MM.1S (cell line): Measurements from ENCODE around the gene ASH1L.
"Not testable (repeated sequence)": the region's sequence is repeated elsewhere in the genome, so short reads cannot be mapped to it uniquely, and the experiment has no call there.

Experiments used
- DNase-seq: peaks from one replicate; pipeline ENCODE4 v3.0.0-alpha.2; 2015
- H2AFZ ChIP-seq: fragments of 300-600 bp; sonication (generic); 2 replicates; pipeline ENCODE4 v1.6.0; 2016; ENCODE audit warnings: antibody characterized with exemption, low read length
- H3F3A ChIP-seq: fragments of 300-600 bp; sonication (generic); 2 replicates; pipeline ENCODE4 v1.6.1; 2016; ENCODE audit warnings: mild to moderate bottlenecking, antibody characterized with exemption, low read length, moderate library complexity, mixed read lengths; ENCODE audit not compliant: insufficient read depth
- H3K27ac ChIP-seq: fragments of 300-600 bp; sonication (generic); 2 replicates; pipeline ENCODE4 v1.5.1; 2016; ENCODE audit warnings: mild to moderate bottlenecking, low read length
- H3K27me3 ChIP-seq: fragments of 300-600 bp; sonication (generic); replicated peaks from 2 replicates; pipeline ENCODE4 v1.6.0; 2016; ENCODE audit warnings: low read length; ENCODE audit not compliant: insufficient read depth
- H3K36me3 ChIP-seq: fragments of 300-600 bp; sonication (generic); replicated peaks from 2 replicates; pipeline ENCODE4 v1.6.1; 2016; ENCODE audit warnings: mild to moderate bottlenecking, low read length, mixed read lengths; ENCODE audit not compliant: insufficient read depth
- H3K4me1 ChIP-seq: fragments of 300-600 bp; sonication (generic); 2 replicates; pipeline ENCODE4 v1.6.1; 2016; ENCODE audit warnings: low read length, mixed read lengths
- H3K4me2 ChIP-seq: fragments of 300-600 bp; sonication (generic); 2 replicates; pipeline ENCODE4 v1.6.0; 2016; ENCODE audit warnings: low read depth, low read length
- H3K4me3 ChIP-seq: fragments of 300-600 bp; sonication (generic); 2 replicates; pipeline ENCODE4 v1.5.1; 2016; ENCODE audit warnings: low read length, mixed read lengths
- H3K79me2 ChIP-seq: fragments of 300-600 bp; sonication (generic); 2 replicates; pipeline ENCODE4 v1.6.1; 2016; ENCODE audit warnings: mixed run types, low read length, mixed read lengths
- H3K9ac ChIP-seq: fragments of 300-600 bp; sonication (generic); 2 replicates; pipeline ENCODE4 v1.6.1; 2016; ENCODE audit warnings: low read length, mixed read lengths
- H3K9me2 ChIP-seq: fragments of 300-600 bp; sonication (generic); replicated peaks from 2 replicates; pipeline ENCODE4 v1.6.1; 2016; ENCODE audit warnings: mild to moderate bottlenecking, low read length, mixed read lengths; ENCODE audit not compliant: insufficient read depth
- H3K9me3 ChIP-seq: fragments of 300-600 bp; sonication (generic); replicated peaks from 2 replicates; pipeline ENCODE4 v1.6.1; 2016; ENCODE audit warnings: mild to moderate bottlenecking, low read length, mixed read lengths; ENCODE audit not compliant: insufficient read depth
- H4K20me1 ChIP-seq: fragments of 300-600 bp; sonication (generic); 2 replicates; pipeline ENCODE4 v1.6.1; 2016; ENCODE audit warnings: mild to moderate bottlenecking, low read length, moderate library complexity, mixed read lengths; ENCODE audit not compliant: insufficient read depth
- EZH2 ChIP-seq: fragments of 300-600 bp; sonication (generic); optimal IDR thresholded peaks from 2 replicates; pipeline ENCODE3; 2017; ENCODE audit warnings: low read depth, mild to moderate bottlenecking, antibody characterized with exemption, low read length, mixed read lengths
- EZH2phosphoT487 ChIP-seq: fragments of 300-600 bp; sonication (generic); IDR thresholded peaks from 2 replicates; pipeline ENCODE4 v1.6.1; 2018; ENCODE audit warnings: antibody characterized with exemption, low read length
- TF ChIP-seq, protein P1 (sequence below): fragments of 300-600 bp; sonication (generic); IDR thresholded peaks from 2 replicates; pipeline ENCODE4 v1.5.1; 2016; ENCODE audit warnings: antibody characterized with exemption, low read length, mixed read lengths

The ASH1L gene

GRCh38 chr1:155596864-155597263, 34.3 kb upstream of the ASH1L start:
- H3K9me2 ChIP-seq = no peaks in the 10 kb centered on the region
- no peaks in the 10 kb centered on the region for H3K36me3 ChIP-seq
- H3K9me3 ChIP-seq = no peaks in the 10 kb centered on the region
- H3F3A ChIP-seq = no peaks in the 10 kb centered on the region
- TF ChIP-seq, protein P1, sequence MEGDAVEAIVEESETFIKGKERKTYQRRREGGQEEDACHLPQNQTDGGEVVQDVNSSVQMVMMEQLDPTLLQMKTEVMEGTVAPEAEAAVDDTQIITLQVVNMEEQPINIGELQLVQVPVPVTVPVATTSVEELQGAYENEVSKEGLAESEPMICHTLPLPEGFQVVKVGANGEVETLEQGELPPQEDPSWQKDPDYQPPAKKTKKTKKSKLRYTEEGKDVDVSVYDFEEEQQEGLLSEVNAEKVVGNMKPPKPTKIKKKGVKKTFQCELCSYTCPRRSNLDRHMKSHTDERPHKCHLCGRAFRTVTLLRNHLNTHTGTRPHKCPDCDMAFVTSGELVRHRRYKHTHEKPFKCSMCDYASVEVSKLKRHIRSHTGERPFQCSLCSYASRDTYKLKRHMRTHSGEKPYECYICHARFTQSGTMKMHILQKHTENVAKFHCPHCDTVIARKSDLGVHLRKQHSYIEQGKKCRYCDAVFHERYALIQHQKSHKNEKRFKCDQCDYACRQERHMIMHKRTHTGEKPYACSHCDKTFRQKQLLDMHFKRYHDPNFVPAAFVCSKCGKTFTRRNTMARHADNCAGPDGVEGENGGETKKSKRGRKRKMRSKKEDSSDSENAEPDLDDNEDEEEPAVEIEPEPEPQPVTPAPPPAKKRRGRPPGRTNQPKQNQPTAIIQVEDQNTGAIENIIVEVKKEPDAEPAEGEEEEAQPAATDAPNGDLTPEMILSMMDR = no peak
- TF ChIP-seq EZH2 = no peak
- TF ChIP-seq EZH2phosphoT487 = no peak
- H3K9ac ChIP-seq = no peak overlapping the region
- no peaks in the 10 kb centered on the region for H3K4me1 ChIP-seq
- no peak overlapping the region for H2AFZ ChIP-seq
- no peak overlapping the region for H3K4me3 ChIP-seq
- no peak for DNase-seq
- no peak overlapping the region for H3K27ac ChIP-seq
- H3K4me2 ChIP-seq = no peak overlapping the region
- no peaks in the 10 kb centered on the region for H3K27me3 ChIP-seq
- H4K20me1 ChIP-seq = no peaks in the 10 kb centered on the region
- H3K79me2 ChIP-seq = no peaks in the 10 kb centered on the region

GRCh38 chr1:155595877-155596474, 33.4 kb upstream of the ASH1L start:
- H4K20me1 ChIP-seq, H3F3A ChIP-seq, H3K9ac ChIP-seq, H3K4me1 ChIP-seq, H3K27ac ChIP-seq, H3K79me2 ChIP-seq, H3K4me2 ChIP-seq, H3K27me3 ChIP-seq, H3K9me3 ChIP-seq, H3K9me2 ChIP-seq, H3K4me3 ChIP-seq, DNase-seq, H3K36me3 ChIP-seq, H2AFZ ChIP-seq: not testable (repeated sequence)

- Histone ChIP-seq H3K36me3 (no peaks in the 10 kb centered on the region), H3K27ac (no peak overlapping the region), H3F3A (no peaks in the 10 kb centered on the region), H3K9me3 (no peaks in the 10 kb centered on the region), H3K4me2 (no peak overlapping the region), H3K79me2 (no peaks in the 10 kb centered on the region), H3K9ac (no peak overlapping the region), H3K9me2 (no peaks in the 10 kb centered on the region), H2AFZ (no peak overlapping the region), H3K4me1 (no peaks in the 10 kb centered on the region), H4K20me1 (no peaks in the 10 kb centered on the region), H3K27me3 (no peaks in the 10 kb centered on the region), H3K4me3 (no peak overlapping the region)
- no peak for TF ChIP-seq EZH2phosphoT487
- TF ChIP-seq, protein P1 = peak; percentile 56
- peak; percentile 85 for DNase-seq
Measured at GRCh38 chr1:155591770-155592169, 29.2 kb upstream of the ASH1L start.

GRCh38 chr1:155590516-155591247, 28.1 kb upstream of the ASH1L start:
- not testable (repeated sequence) for H3K9ac ChIP-seq, H3K9me3 ChIP-seq, H4K20me1 ChIP-seq, H3K27ac ChIP-seq, H3K4me3 ChIP-seq, H3K9me2 ChIP-seq, H2AFZ ChIP-seq, H3K4me1 ChIP-seq, H3K27me3 ChIP-seq, H3K79me2 ChIP-seq, H3F3A ChIP-seq, H3K4me2 ChIP-seq, DNase-seq, H3K36me3 ChIP-seq

GRCh38 chr1:155589282-155589681, 26.7 kb upstream of the ASH1L start:
- not testable (repeated sequence) for H3K4me3 ChIP-seq, H3K9me2 ChIP-seq, H3K27ac ChIP-seq, H3K4me2 ChIP-seq, H3F3A ChIP-seq, H3K9ac ChIP-seq, DNase-seq, H3K4me1 ChIP-seq, H2AFZ ChIP-seq, H3K79me2 ChIP-seq, H3K36me3 ChIP-seq, H3K9me3 ChIP-seq, H4K20me1 ChIP-seq, H3K27me3 ChIP-seq

GRCh38 chr1:155583846-155584245, 21.2 kb upstream of the ASH1L start:
- H3K36me3 ChIP-seq, H3K79me2 ChIP-seq, H3K4me3 ChIP-seq, H3K9ac ChIP-seq, H3K27ac ChIP-seq, H3K9me2 ChIP-seq, H3K4me2 ChIP-seq, DNase-seq, H4K20me1 ChIP-seq, H2AFZ ChIP-seq, H3K27me3 ChIP-seq, H3F3A ChIP-seq, H3K4me1 ChIP-seq, H3K9me3 ChIP-seq: not testable (repeated sequence)
